Breast epithelium (tissue), 3 donors: ENCODE results near the gene R3HDM4.

Experiments used
- POLR2A ChIP-seq: fragments of 450-650 bp; IDR thresholded peaks from one replicate; pipeline ENCODE4 v1.6.1; 2016; ENCODE audit warnings: antibody characterized with exemption, mild to moderate bottlenecking, moderate library complexity
- TF ChIP-seq, protein P1 (sequence below), 3 donors: fragments of 450-650 bp; IDR thresholded peaks; one replicate each; pipeline ENCODE4 v1.5.1; 2016 to 2017; ENCODE audit warnings: antibody characterized with exemption in 3 of 3, mild to moderate bottlenecking in 3 of 3, moderate library complexity in 3 of 3

DNA sequence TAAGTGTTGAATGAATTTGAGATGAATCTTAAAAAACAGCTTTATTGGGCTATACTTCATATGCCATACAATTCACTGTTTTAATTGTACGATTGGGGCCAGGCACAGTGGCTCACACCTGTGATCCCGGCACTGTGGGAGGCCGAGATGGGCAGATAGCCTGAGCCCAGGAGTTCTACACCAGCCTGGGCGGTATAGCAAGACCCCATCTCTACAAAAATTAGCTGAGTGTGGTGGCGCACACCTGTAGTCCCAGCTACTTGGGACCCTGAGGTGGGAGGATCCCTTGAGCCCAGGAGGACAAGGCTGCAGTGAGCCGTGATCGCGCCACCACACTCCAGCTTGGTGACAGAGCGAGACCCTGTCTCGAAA, 23.1 kb upstream of the R3HDM4 start:
- TF ChIP-seq, protein P1, sequence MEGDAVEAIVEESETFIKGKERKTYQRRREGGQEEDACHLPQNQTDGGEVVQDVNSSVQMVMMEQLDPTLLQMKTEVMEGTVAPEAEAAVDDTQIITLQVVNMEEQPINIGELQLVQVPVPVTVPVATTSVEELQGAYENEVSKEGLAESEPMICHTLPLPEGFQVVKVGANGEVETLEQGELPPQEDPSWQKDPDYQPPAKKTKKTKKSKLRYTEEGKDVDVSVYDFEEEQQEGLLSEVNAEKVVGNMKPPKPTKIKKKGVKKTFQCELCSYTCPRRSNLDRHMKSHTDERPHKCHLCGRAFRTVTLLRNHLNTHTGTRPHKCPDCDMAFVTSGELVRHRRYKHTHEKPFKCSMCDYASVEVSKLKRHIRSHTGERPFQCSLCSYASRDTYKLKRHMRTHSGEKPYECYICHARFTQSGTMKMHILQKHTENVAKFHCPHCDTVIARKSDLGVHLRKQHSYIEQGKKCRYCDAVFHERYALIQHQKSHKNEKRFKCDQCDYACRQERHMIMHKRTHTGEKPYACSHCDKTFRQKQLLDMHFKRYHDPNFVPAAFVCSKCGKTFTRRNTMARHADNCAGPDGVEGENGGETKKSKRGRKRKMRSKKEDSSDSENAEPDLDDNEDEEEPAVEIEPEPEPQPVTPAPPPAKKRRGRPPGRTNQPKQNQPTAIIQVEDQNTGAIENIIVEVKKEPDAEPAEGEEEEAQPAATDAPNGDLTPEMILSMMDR (IDR thresholded peaks at IDR 0.05), result no peak
- TF ChIP-seq POLR2A, result no peak
